HFFc6 (cell line): ENCODE results near the gene SLTM. TPM values are rescaled to one million over a fixed set of nuclear protein-coding genes. Genes with fewer than 3 reads are reported as not detected.
"Not testable (repeated sequence)": the region's sequence is repeated elsewhere in the genome, so short reads cannot be mapped to it uniquely, and the experiment has no call there.

Source experiments
- DNase-seq: peaks from one replicate; pipeline ENCODE4 v3.0.0-alpha.2; 2018
- H3K27ac Mint-ChIP-seq: 2 replicates; pipeline ENCODE4 v1.8.0; 2020; ENCODE audit warnings: mild to moderate bottlenecking, mixed read lengths
- H3K27me3 Mint-ChIP-seq: 2 replicates; pipeline ENCODE4 v1.8.0; 2021; ENCODE audit warnings: mild to moderate bottlenecking, moderate library complexity, mixed read lengths; ENCODE audit not compliant: insufficient read depth
- H3K36me3 Mint-ChIP-seq: 2 replicates; pipeline ENCODE4 v1.8.0; 2021; ENCODE audit warnings: low read depth, mixed read lengths
- H3K4me1 Mint-ChIP-seq: 2 replicates; pipeline ENCODE4 v1.8.0; 2020; ENCODE audit warnings: low read depth, mixed read lengths
- H3K4me3 Mint-ChIP-seq: 2 replicates; pipeline ENCODE4 v1.8.0; 2020; ENCODE audit warnings: mild to moderate bottlenecking, moderate library complexity, mixed read lengths
- H3K9me3 Mint-ChIP-seq: 2 replicates; pipeline ENCODE4 v1.8.0; 2020; ENCODE audit warnings: mild to moderate bottlenecking, mixed read lengths
- total RNA-seq, 6 experiments: library from RNA; stranded (reverse); fragmentation: NEBNext Ultra II Directional; extraction: Animal tissue kit (Norgen Biotek cat#: 25700); gene quantifications; 2 replicates in 1 of 6; 3 replicates in 5 of 6; pipeline ENCODE4 v1.2.3, GENCODE V29; 2021
- TF ChIP-seq, protein P1 (sequence below): fragments of 200-600 bp; sonication (generic); IDR thresholded peaks from 2 replicates; pipeline ENCODE4 v1.5.0; 2021; ENCODE audit warnings: antibody characterized with exemption, mild to moderate bottlenecking

SLTM gene
- total RNA-seq, 6 experiments from 2014 or later, result 38.1 to 49.4 (median 45.3) TPM

- TF ChIP-seq, protein P1, sequence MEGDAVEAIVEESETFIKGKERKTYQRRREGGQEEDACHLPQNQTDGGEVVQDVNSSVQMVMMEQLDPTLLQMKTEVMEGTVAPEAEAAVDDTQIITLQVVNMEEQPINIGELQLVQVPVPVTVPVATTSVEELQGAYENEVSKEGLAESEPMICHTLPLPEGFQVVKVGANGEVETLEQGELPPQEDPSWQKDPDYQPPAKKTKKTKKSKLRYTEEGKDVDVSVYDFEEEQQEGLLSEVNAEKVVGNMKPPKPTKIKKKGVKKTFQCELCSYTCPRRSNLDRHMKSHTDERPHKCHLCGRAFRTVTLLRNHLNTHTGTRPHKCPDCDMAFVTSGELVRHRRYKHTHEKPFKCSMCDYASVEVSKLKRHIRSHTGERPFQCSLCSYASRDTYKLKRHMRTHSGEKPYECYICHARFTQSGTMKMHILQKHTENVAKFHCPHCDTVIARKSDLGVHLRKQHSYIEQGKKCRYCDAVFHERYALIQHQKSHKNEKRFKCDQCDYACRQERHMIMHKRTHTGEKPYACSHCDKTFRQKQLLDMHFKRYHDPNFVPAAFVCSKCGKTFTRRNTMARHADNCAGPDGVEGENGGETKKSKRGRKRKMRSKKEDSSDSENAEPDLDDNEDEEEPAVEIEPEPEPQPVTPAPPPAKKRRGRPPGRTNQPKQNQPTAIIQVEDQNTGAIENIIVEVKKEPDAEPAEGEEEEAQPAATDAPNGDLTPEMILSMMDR, result no peak
- no peak for DNase-seq
- no peak overlapping the region for H3K4me3 Mint-ChIP-seq
- peaks cover 20% of the 10 kb centered on the region for H3K4me1 Mint-ChIP-seq
- H3K27ac Mint-ChIP-seq, result no peak overlapping the region
- H3K27me3 Mint-ChIP-seq, result 0 out of 2 replicates have a peak, but pooled peaks cover 2% of the 10 kb centered on the region
- peaks cover 19% of the 10 kb centered on the region for H3K36me3 Mint-ChIP-seq
- H3K9me3 Mint-ChIP-seq, result no peaks in the 10 kb centered on the region
Measured at GRCh38 chr15:58918239-58918638, 15.2 kb downstream of the SLTM start.

GRCh38 chr15:58917613-58918129 lies 15.8 kb downstream of the SLTM start:
- not testable (repeated sequence) for H3K4me3 Mint-ChIP-seq, H3K27me3 Mint-ChIP-seq, DNase-seq, H3K9me3 Mint-ChIP-seq, H3K27ac Mint-ChIP-seq
- peaks cover 20% of the 10 kb centered on the region for H3K36me3 Mint-ChIP-seq
- H3K4me1 Mint-ChIP-seq, result peaks cover 20% of the 10 kb centered on the region

- peaks cover 20% of the 10 kb centered on the region for H3K36me3 Mint-ChIP-seq
Measured at GRCh38 chr15:58916962-58917361, 16.5 kb downstream of the SLTM start.

DNA sequence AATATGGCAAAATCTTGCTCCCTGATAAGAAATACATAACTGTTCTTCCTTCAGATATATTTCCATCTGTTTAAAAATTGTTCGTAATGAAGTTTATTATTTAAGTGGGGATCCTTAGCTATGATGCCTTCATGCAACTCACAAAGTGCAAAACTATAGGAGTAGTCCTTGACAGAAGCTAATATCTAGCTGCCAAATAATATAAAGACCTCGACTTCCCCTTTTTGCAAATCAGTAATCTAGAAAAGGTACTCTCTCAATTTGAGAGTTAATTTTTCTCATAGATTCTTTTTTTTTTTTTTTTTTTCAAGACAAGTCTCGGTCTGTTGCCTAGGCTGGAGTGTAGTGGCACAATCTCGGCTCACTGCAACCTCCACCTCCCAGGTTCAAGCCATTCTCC lies 23.0 kb downstream of the SLTM start:
- peaks cover 8% of the 10 kb centered on the region for H3K36me3 Mint-ChIP-seq
- TF ChIP-seq, protein P1, result no peak
- no peaks in the 10 kb centered on the region for H3K27me3 Mint-ChIP-seq
- H3K4me3 Mint-ChIP-seq, result no peak overlapping the region
- H3K27ac Mint-ChIP-seq, result no peak overlapping the region
- no peak for DNase-seq
- no peaks in the 10 kb centered on the region for H3K9me3 Mint-ChIP-seq
- H3K4me1 Mint-ChIP-seq, result peaks cover 20% of the 10 kb centered on the region

More at GRCh38 chr15:58916962-58917361, 16.5 kb downstream of the SLTM start:
- H3K27ac Mint-ChIP-seq, result no peak overlapping the region
- no peaks in the 10 kb centered on the region for H3K9me3 Mint-ChIP-seq
- DNase-seq, result no peak
- H3K27me3 Mint-ChIP-seq, result 0 out of 2 replicates have a peak, but pooled peaks cover 2% of the 10 kb centered on the region
- H3K4me3 Mint-ChIP-seq, result no peak overlapping the region
- peaks cover 20% of the 10 kb centered on the region for H3K4me1 Mint-ChIP-seq
- TF ChIP-seq, protein P1, result no peak

DNA sequence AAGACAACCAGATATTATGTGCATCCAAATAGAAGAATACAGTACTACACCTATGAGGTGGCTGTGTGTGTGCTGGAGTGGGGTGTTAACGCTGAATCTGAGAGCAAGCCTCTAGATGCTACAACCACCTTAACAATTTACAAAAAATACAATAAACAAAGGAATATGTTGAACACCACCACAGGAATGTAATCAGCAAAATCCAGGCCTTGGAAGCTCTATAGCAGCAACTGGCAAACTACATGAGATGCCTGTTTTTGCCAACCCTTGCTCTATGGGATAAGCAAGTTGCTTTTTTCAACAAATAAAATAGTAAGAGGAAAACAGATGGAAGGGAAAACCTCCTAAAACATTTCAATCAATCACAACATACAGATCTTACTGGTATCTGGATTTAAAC lies 23.9 kb downstream of the SLTM start:
- peaks cover 16% of the 10 kb centered on the region for H3K4me1 Mint-ChIP-seq
- H3K27me3 Mint-ChIP-seq, result no peaks in the 10 kb centered on the region
- no peaks in the 10 kb centered on the region for H3K9me3 Mint-ChIP-seq
- H3K27ac Mint-ChIP-seq, result peak overlapping the region; percentile 47
- peak; percentile 20 for DNase-seq
- H3K4me3 Mint-ChIP-seq, result no peak overlapping the region
- peaks cover 5% of the 10 kb centered on the region; the same call in 1 of the 2 replicates for H3K36me3 Mint-ChIP-seq
- TF ChIP-seq, protein P1, result no peak

DNA sequence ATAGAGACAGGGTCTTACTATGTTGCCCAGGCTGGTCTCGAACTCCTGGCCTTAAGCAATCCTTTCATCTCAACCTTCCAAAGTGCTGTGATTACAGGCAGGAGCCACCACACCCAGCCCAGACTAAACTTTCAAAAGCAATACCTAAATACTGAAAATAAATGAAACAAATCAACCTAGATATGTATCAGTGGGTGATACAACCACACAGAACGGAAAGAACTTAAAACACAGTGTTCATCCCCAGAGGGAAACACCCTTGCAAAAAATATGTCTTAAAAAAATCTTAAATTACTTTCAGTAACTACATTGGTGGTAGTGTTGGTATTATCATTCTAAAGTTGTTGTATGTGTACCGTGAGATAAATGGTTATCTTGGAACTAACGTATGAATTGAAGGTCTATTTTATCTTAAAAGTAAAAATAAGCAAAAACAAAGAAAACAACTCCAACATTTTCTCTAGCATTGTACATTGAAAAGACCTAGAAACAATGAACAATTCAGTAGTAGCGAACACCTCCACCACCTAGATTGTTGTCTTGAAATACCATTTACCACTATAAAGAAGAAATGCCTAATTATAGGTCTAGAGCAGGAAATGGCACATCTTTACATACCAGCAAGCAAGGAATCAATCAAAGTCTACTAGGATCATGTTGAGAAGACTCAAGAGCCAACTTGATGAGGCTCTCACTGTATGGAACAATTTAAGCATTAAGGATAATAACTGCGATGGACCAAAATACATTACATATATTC lies 24.7 kb downstream of the SLTM start:
- H3K4me1 Mint-ChIP-seq, result peaks cover 16% of the 10 kb centered on the region
- no peak for DNase-seq
- H3K36me3 Mint-ChIP-seq, result peaks cover 5% of the 10 kb centered on the region; the same call in 1 of the 2 replicates
- H3K4me3 Mint-ChIP-seq, result no peak overlapping the region
- H3K27me3 Mint-ChIP-seq, result no peaks in the 10 kb centered on the region
- TF ChIP-seq, protein P1, result no peak
- H3K27ac Mint-ChIP-seq, result no peak overlapping the region
- no peaks in the 10 kb centered on the region for H3K9me3 Mint-ChIP-seq
